Cardiac fibroblast (primary cell): ENCODE results near the gene SNAPC1.

ENCODE experiments used
- DNase-seq, 2 donors: peaks; one replicate each; pipeline versions ENCODE4 v3.0.0 to v3.0.0-alpha.2; 2010; ENCODE audit warnings: low read depth in 2 of 2
- H3K4me3 ChIP-seq, 2 donors: replicated peaks in 1 of 2; 1 replicate in 1 of 2; 2 replicates in 1 of 2; pipeline ENCODE4 v1.5.1; 2011; ENCODE audit warnings: low read depth in 2 of 2, low read length in 2 of 2, mild to moderate bottlenecking in 2 of 2, moderate library complexity in 1 of 2
- TF ChIP-seq, protein P1 (sequence below): IDR thresholded peaks from one replicate; pipeline ENCODE4 v1.5.1; 2011; ENCODE audit warnings: low read depth, mild to moderate bottlenecking, low read length, inconsistent platforms

Gene SNAPC1

GRCh38 chr14:61749264-61749663 is 13.0 kb upstream of the SNAPC1 start:
- peak; percentile 49 to 83 for DNase-seq
- TF ChIP-seq, protein P1, sequence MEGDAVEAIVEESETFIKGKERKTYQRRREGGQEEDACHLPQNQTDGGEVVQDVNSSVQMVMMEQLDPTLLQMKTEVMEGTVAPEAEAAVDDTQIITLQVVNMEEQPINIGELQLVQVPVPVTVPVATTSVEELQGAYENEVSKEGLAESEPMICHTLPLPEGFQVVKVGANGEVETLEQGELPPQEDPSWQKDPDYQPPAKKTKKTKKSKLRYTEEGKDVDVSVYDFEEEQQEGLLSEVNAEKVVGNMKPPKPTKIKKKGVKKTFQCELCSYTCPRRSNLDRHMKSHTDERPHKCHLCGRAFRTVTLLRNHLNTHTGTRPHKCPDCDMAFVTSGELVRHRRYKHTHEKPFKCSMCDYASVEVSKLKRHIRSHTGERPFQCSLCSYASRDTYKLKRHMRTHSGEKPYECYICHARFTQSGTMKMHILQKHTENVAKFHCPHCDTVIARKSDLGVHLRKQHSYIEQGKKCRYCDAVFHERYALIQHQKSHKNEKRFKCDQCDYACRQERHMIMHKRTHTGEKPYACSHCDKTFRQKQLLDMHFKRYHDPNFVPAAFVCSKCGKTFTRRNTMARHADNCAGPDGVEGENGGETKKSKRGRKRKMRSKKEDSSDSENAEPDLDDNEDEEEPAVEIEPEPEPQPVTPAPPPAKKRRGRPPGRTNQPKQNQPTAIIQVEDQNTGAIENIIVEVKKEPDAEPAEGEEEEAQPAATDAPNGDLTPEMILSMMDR: no peak
- H3K4me3 ChIP-seq: peak overlapping the region in 1 of 2 donors; percentile 52

DNA sequence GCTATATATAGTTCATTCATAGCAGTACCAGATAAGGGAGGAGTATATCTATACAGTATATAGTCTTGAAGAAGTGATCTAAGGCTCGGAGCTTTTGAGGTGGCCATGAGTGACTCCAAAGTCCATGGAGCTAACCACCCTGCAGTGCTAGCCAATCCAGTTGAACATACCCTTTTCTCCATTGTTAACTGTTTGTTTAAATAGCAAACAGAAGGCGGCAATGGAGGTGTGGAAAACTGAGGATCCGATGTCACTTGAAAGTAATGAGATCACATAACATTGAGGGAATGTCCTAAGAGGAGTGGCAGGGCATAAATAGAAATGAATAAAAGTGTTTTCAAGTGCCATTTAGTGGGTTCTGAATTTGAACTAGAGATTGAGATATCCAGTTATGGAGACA is 12.4 kb upstream of the SNAPC1 start:
- peak; percentile 21 to 54 for DNase-seq
- H3K4me3 ChIP-seq: peak overlapping the region in 1 of 2 donors; percentile 52
- TF ChIP-seq, protein P1: no peak

DNA sequence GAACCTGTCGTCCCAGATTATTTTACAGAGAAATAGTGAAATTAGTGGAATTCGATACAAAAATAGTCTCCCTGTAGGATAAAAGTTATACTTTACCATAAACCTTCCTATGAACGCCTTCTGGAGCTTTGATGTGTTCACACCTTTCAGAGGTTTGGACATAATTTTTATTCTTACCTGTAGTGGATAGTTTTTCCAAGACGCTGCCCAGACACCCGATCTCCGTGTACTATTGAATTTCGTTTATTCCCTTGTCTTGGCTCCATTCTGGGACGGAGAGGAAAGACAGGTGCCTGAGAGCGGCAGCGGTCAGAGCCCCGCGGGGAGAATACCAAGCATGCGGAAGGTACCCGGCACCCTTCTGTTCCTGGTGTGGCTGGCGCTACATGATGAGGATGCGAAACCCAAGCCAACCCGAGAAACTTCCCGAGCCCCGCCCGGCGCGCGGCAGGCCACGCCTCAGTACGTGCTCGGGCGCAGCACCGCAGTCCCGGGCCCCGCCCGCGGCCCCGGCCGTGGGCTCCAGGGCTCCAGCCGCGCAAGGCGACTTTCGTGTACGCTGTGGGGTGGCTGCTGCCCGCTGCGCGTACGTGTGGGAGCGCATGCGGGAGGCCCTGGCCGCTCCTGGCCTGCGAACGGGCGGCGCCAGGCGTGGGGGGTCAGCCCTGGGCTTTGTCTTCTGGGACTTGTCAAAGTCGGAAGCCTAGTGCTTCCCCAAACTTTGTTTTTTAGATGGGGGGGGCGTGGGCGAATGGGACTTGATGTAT is 11.3 kb upstream of the SNAPC1 start:
- DNase-seq: peak; percentile 73 to 76
- H3K4me3 ChIP-seq: peak overlapping the region in 1 of 2 donors; percentile 52
- TF ChIP-seq, protein P1: no peak

- TF ChIP-seq, protein P1: no peak
- H3K4me3 ChIP-seq: no peak overlapping the region
- DNase-seq: peak in 1 of 2 donors; percentile 31
Observed at GRCh38 chr14:61751475-61751989, 10.7 kb upstream of the SNAPC1 start.

GRCh38 chr14:61752626-61753025 is 9.6 kb upstream of the SNAPC1 start:
- H3K4me3 ChIP-seq: no peak overlapping the region
- peak; percentile 51 to 68 for DNase-seq
- TF ChIP-seq, protein P1: no peak

DNA sequence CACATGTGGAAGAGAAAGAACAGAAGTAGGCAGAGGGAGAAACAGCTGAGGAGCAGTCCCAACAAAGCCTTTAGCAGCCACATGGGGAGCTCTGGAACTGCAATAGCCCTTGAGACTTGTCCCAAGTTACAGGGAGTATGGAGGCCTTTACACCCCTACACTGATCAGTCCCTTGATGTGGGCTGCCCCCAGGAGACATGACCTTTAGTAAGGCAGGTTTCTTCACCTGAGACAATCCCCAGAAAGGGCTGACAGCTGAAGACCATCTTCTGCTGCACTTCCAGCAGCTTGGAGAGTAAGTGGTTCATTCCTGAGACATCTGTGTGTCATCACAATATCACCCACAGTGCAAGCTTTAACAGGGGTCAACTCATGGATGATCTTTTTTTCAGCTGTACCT is 8.6 kb upstream of the SNAPC1 start:
- TF ChIP-seq, protein P1: peak; percentile 30
- no peak overlapping the region for H3K4me3 ChIP-seq
- DNase-seq: peak; percentile 54 to 58
